Measurements from ENCODE around the gene RSPH6A. TPM values are rescaled to one million over a fixed set of nuclear protein-coding genes. Genes with fewer than 3 reads are reported as not detected.

RSPH6A gene
- total and polyA plus RNA-seq, 2 of the 13 experiments (the other 11 are each of a cell fraction or from before 2014, with no cell fraction given), result 0.07 TPM; not detected in 1

GRCh38 chr19:45767881-45768654 is 47.0 kb downstream of the RSPH6A start (continued):
- TF ChIP-seq ZNF276 (CRISPR knock-in tag; IDR thresholded peaks at IDR 0.05; ENCODE audit: low read depth), result no peak
- no peak for TF ChIP-seq JDP2 (CRISPR knock-in tag; IDR thresholded peaks at IDR 0.05; ENCODE audit: borderline replicate concordance)
- TF ChIP-seq TRIM22 (IDR thresholded peaks at IDR 0.05), result no peak
- TF ChIP-seq GZF1 (CRISPR knock-in tag; IDR thresholded peaks at IDR 0.05), result peak; percentile 32; the same call in 1 of the 2 replicates
- peak; percentile 67 for TF ChIP-seq TAF1 (CRISPR knock-in tag; IDR thresholded peaks at IDR 0.05)
- no peak for TF ChIP-seq POGZ (CRISPR knock-in tag; IDR thresholded peaks at IDR 0.05)
- TF ChIP-seq SMARCE1 (IDR thresholded peaks at IDR 0.05; ENCODE audit: borderline replicate concordance), result no peak
- no peak for TF ChIP-seq ZNF570 (CRISPR knock-in tag; IDR thresholded peaks at IDR 0.05; ENCODE audit: borderline replicate concordance)
- no peak for TF ChIP-seq FOXM1 (CRISPR knock-in tag; IDR thresholded peaks at IDR 0.05)
- TF ChIP-seq ELK4 (CRISPR knock-in tag; IDR thresholded peaks at IDR 0.05; ENCODE audit: borderline replicate concordance), result no peak
- TF ChIP-seq HES4 (CRISPR knock-in tag; IDR thresholded peaks at IDR 0.05; ENCODE audit: borderline replicate concordance), result peak; percentile 61; the same call in 1 of the 2 replicates
- no peak for TF ChIP-seq MXD4 (CRISPR knock-in tag; IDR thresholded peaks at IDR 0.05)
- TF ChIP-seq ZNF503 (CRISPR knock-in tag; IDR thresholded peaks at IDR 0.05), result peak; percentile 37; the same call in 1 of the 2 replicates
- TF ChIP-seq ZNF564 (CRISPR knock-in tag; IDR thresholded peaks at IDR 0.05), result peak; percentile 46; the same call in 1 of the 2 replicates
- 0 out of 2 replicates have a peak, but pooled peaks have one; percentile 14 for TF ChIP-seq CTCF (CRISPR knock-in tag; IDR thresholded peaks at IDR 0.05)
- no peak for TF ChIP-seq FIP1L1 (IDR thresholded peaks at IDR 0.05; ENCODE audit: borderline replicate concordance, insufficient read depth, low read depth, low read length)
- no peak for TF ChIP-seq MEIS2 (CRISPR knock-in tag; IDR thresholded peaks at IDR 0.05)
- TF ChIP-seq ZNF296 (CRISPR knock-in tag; conservative IDR thresholded peaks at IDR 0.05), result no peak

Measured in HepG2 (cell line).